K562 (cell line): ENCODE measurements around the gene RPUSD1.
"Not testable (repeated sequence)": the region's sequence is repeated elsewhere in the genome, so short reads cannot be mapped to it uniquely, and the experiment has no call there.

Source experiments
- EZH2 ChIP-seq: IDR thresholded peaks from 2 replicates; pipeline ENCODE4 v1.6.1; 2012; ENCODE audit warnings: low read depth, mild to moderate bottlenecking, inconsistent platforms, low read length, borderline replicate concordance
- GTF2A2 ChIP-seq: IDR thresholded peaks from 2 replicates; pipeline ENCODE4 v1.6.1; 2016; ENCODE audit warnings: mild to moderate bottlenecking, missing genetic modification characterization, missing compliant biosample characterization
- GTF2F1 ChIP-seq: IDR thresholded peaks from 2 replicates; pipeline ENCODE4 v1.6.1; 2011; ENCODE audit warnings: low read depth, low read length, improper control_type of control experiment
- KLF13 ChIP-seq: fragments of 450-650 bp; IDR thresholded peaks from 2 replicates; pipeline ENCODE4 v1.6.1; 2016; ENCODE audit warnings: missing genetic modification characterization, low read depth, mild to moderate bottlenecking, missing compliant biosample characterization, moderate library complexity, borderline replicate concordance
- MLLT1 ChIP-seq, 2 experiments: fragments of 450-650 bp; IDR thresholded peaks; 2 replicates each; pipeline ENCODE4 v1.6.1; 2016
- PML ChIP-seq: IDR thresholded peaks from 2 replicates; pipeline ENCODE4 v1.6.1; 2012; ENCODE audit warnings: low read length, inconsistent platforms
- POLR2AphosphoS2 ChIP-seq: IDR thresholded peaks from 2 replicates; pipeline ENCODE4 v1.6.1; 2012; ENCODE audit warnings: low read length, improper control_type of control experiment
- SMAD2 ChIP-seq: fragments of 150-350 bp; IDR thresholded peaks from 2 replicates; pipeline ENCODE4 v1.6.1; 2014; ENCODE audit warnings: low read depth, mild to moderate bottlenecking, low read length
- SREBF2 ChIP-seq: sonication (generic); formaldehyde crosslinking; IDR thresholded peaks from 2 replicates; pipeline ENCODE4 v1.4.0; 2020; ENCODE audit warnings: mild to moderate bottlenecking, missing genetic modification reagents
- WHSC1 ChIP-seq: IDR thresholded peaks from one replicate; pipeline ENCODE4 v1.6.1; 2012; ENCODE audit warnings: low read length, control low read depth, inconsistent platforms
- ZBTB1 ChIP-seq: sonication (generic); formaldehyde crosslinking; IDR thresholded peaks from 2 replicates; pipeline ENCODE4 v1.8.1; 2023; ENCODE audit warnings: missing genetic modification reagents, low read depth, mild to moderate bottlenecking, borderline replicate concordance
- ZNF384 ChIP-seq: IDR thresholded peaks from 2 replicates; pipeline ENCODE4 v1.6.1; 2012; ENCODE audit warnings: low read depth, low read length, improper control_type of control experiment
- ZNF592 ChIP-seq: fragments of 450-650 bp; IDR thresholded peaks from 2 replicates; pipeline ENCODE4 v1.6.1; 2017; ENCODE audit warnings: antibody characterized with exemption, mild to moderate bottlenecking

- TF ChIP-seq SREBF2 (CRISPR knock-in tag); ZBTB1 (CRISPR knock-in tag); ZNF384; POLR2AphosphoS2; GTF2A2; KLF13 (tag); ZNF592; PML; EZH2; MLLT1 (IDR thresholded peaks at IDR 0.05); WHSC1; SMAD2; GTF2F1: not testable (repeated sequence)
Measured at GRCh38 chr16:776298-776697, 11.9 kb downstream of the RPUSD1 start.
